ENCODE results near the gene ABCA12. TPM values are rescaled to one million over a fixed set of nuclear protein-coding genes. Genes with fewer than 3 reads are reported as not detected.

Gene ABCA12
- polyA plus RNA-seq, 1 of the 3 experiments (the other 2 are of a cell fraction): 0.07 TPM

- 82% methylated on average over 3 of the region's 3 CpGs for WGBS (ENCODE audit: low lambda C conversion rate)
- H3K9me2 ChIP-seq: no peaks in the 10 kb centered on the region; the same call in 1 of the 2 replicates
- H3K36me3 ChIP-seq (replicated peaks in 1 of 2; ENCODE audit: control insufficient read depth in 1 of 2, insufficient read depth in 2 of 2, low read length in 1 of 2): no peaks in the 10 kb centered on the region
- H4K20me1 ChIP-seq (ENCODE audit: insufficient read depth): no peaks in the 10 kb centered on the region
- no peak for TF ChIP-seq NFIC (IDR thresholded peaks at IDR 0.05; ENCODE audit: borderline replicate concordance)
- H3K27ac ChIP-seq (ENCODE audit: low read depth in 2 of 2, low read length in 1 of 2): no peak overlapping the region
- no peaks in the 10 kb centered on the region for H3K27me3 ChIP-seq (ENCODE audit: insufficient read depth)
- H3K79me2 ChIP-seq (ENCODE audit: insufficient read depth): no peaks in the 10 kb centered on the region
- H2AFZ ChIP-seq (ENCODE audit: low read depth): no peak overlapping the region
- DNase-seq: no peak
- H3K4me2 ChIP-seq: no peak overlapping the region
- POLR2A ChIA-PET: no interaction called here
- no peak overlapping the region for H3K9ac ChIP-seq
- no peaks in the 10 kb centered on the region for H3K9me3 ChIP-seq
- no peak overlapping the region for H3K4me3 ChIP-seq (ENCODE audit: low read depth in 2 of 2, low read length in 1 of 2)
- CTCF ChIA-PET: interaction anchor here (0.8 to 1.4 kb wide), 2 partner anchors 10 to 235 kb away, joined by 3 read pairs; no protein-coding TSS in a partner anchor
- peaks cover 0 to 17% of the 10 kb centered on the region in 2 experiments; a peak in 2 of 4 replicates for H3K4me1 ChIP-seq (ENCODE audit: control insufficient read depth in 1 of 2, insufficient read depth in 2 of 2, low read depth in 1 of 2, low read length in 1 of 2)
- H3F3A ChIP-seq (replicated peaks; ENCODE audit: insufficient read depth): no peaks in the 10 kb centered on the region
These were observed 104.3 kb downstream of the ABCA12 start for GRCh38 chr2:215034154-215034553.

GRCh38 chr2:215032153-215032552 lies 106.3 kb downstream of the ABCA12 start:
- Histone ChIP-seq H3K4me1 (ENCODE audit: control insufficient read depth in 1 of 2, insufficient read depth in 2 of 2, low read depth in 1 of 2, low read length in 1 of 2) (peaks cover 0 to 14% of the 10 kb centered on the region in 2 experiments; a peak in 2 of 4 replicates), H3F3A (replicated peaks; ENCODE audit: insufficient read depth) (peaks cover 4% of the 10 kb centered on the region), H3K9me2 (no peaks in the 10 kb centered on the region), H2AFZ (ENCODE audit: low read depth) (no peak overlapping the region), H4K20me1 (ENCODE audit: insufficient read depth) (no peaks in the 10 kb centered on the region), H3K27me3 (ENCODE audit: insufficient read depth) (no peaks in the 10 kb centered on the region), H3K4me2 (no peak overlapping the region), H3K9ac (no peak overlapping the region), H3K36me3 (replicated peaks in 1 of 2; ENCODE audit: control insufficient read depth in 1 of 2, insufficient read depth in 2 of 2, low read length in 1 of 2) (no peaks in the 10 kb centered on the region), H3K27ac (ENCODE audit: low read depth in 2 of 2, low read length in 1 of 2) (peak overlapping the region in 1 of 2 experiments; percentile 97; a peak in 2 of 4 replicates), H3K4me3 (ENCODE audit: low read depth in 2 of 2, low read length in 1 of 2) (no peak overlapping the region), H3K9me3 (no peaks in the 10 kb centered on the region), H3K79me2 (ENCODE audit: insufficient read depth) (no peaks in the 10 kb centered on the region)
- DNase-seq: peak; percentile 67
- 10% methylated on average over 2 of the region's 2 CpGs for whole genome bisulfite sequencing (ENCODE audit: low lambda C conversion rate)
- CTCF ChIA-PET: interaction anchor here (0.8 to 1.0 kb wide), 3 partner anchors 10 to 71 kb away, joined by 3 to 4 read pairs (median 3); no protein-coding TSS in a partner anchor
- TF ChIP-seq TAF1 (IDR thresholded peaks at IDR 0.05; ENCODE audit: borderline replicate concordance, low read depth, low read length) (no peak), NFIC (IDR thresholded peaks at IDR 0.05; ENCODE audit: borderline replicate concordance) (no peak), EP300 (IDR thresholded peaks at IDR 0.05; ENCODE audit: borderline replicate concordance in 1 of 2, low read depth in 1 of 2, low read length in 1 of 2) (peak in 1 of 2 experiments; percentile 99; a peak in 2 of 4 replicates), RCOR1 (IDR thresholded peaks at IDR 0.05; ENCODE audit: low read length) (peak; percentile 98), ELF1 (IDR thresholded peaks at IDR 0.05) (no peak), SIN3A (IDR thresholded peaks at IDR 0.05; ENCODE audit: borderline replicate concordance, low read depth, low read length) (no peak), CHD2 (IDR thresholded peaks at IDR 0.05; ENCODE audit: low read length, partially characterized antibody) (peak; percentile 91), GABPA (IDR thresholded peaks at IDR 0.05; ENCODE audit: low read depth) (no peak), MAX (IDR thresholded peaks at IDR 0.05; ENCODE audit: low read depth) (no peak), MEF2A (IDR thresholded peaks at IDR 0.05; ENCODE audit: borderline replicate concordance, low read depth) (no peak), FOSL2 (IDR thresholded peaks at IDR 0.05; ENCODE audit: borderline replicate concordance, low read depth) (no peak), PBX3 (IDR thresholded peaks at IDR 0.05) (peak; percentile 12; the same call in 1 of the 2 replicates), FOXJ3 (CRISPR knock-in tag; IDR thresholded peaks at IDR 0.05) (peak; percentile 90), YY1 (IDR thresholded peaks at IDR 0.05; ENCODE audit: low read depth) (no peak), MXI1 (IDR thresholded peaks at IDR 0.05; ENCODE audit: low read depth, low read length) (no peak; the same call in 1 of the 2 replicates), USF1 (IDR thresholded peaks at IDR 0.05; ENCODE audit: borderline replicate concordance, low read depth) (peak; percentile 51), TEAD4 (IDR thresholded peaks at IDR 0.05; ENCODE audit: borderline replicate concordance, insufficient read depth) (peak; percentile 52; the same call in 1 of the 2 replicates), JUND (IDR thresholded peaks at IDR 0.05) (0 out of 2 replicates have a peak, but pooled peaks have one; percentile 7), EZH2phosphoT487 (IDR thresholded peaks at IDR 0.05; ENCODE audit: borderline replicate concordance, low read depth) (no peak), POLR2AphosphoS5 (IDR thresholded peaks at IDR 0.05; ENCODE audit: low read depth, low read length) (no peak; the same call in 1 of the 2 replicates), GATA2 (CRISPR knock-in tag; IDR thresholded peaks at IDR 0.05) (peak; percentile 95), TCF12 (IDR thresholded peaks at IDR 0.05) (peak; percentile 77)
- POLR2A ChIA-PET: no interaction called here
